GM12878 (cell line): ENCODE data around the gene WFDC11.

Source experiments
- ASH2L ChIP-seq: fragments of 300-600, 200-600 bp; sonication (generic); IDR thresholded peaks from 2 replicates; pipeline ENCODE4 v1.6.1; 2017; ENCODE audit warnings: low read depth, mild to moderate bottlenecking, borderline replicate concordance
- POLR2AphosphoS5 ChIP-seq: IDR thresholded peaks from 2 replicates; pipeline ENCODE4 v1.6.1; 2011; ENCODE audit warnings: mild to moderate bottlenecking, low read length, inconsistent platforms
- RBBP5 ChIP-seq: fragments of 200-600 bp; sonication (generic); conservative IDR thresholded peaks from 2 replicates; pipeline ENCODE4 v1.6.1; 2016
- TCF3 ChIP-seq: IDR thresholded peaks from 2 replicates; pipeline ENCODE4 v1.6.1; 2012; ENCODE audit warnings: low read depth, mild to moderate bottlenecking, low read length, borderline replicate concordance; ENCODE audit not compliant: insufficient read depth
- TF ChIP-seq, protein P1 (sequence below): fragments of 450-650 bp; conservative IDR thresholded peaks from 2 replicates; pipeline ENCODE4 v1.6.1; 2017; ENCODE audit warnings: mild to moderate bottlenecking, moderate library complexity
- TF ChIP-seq, protein P2 (sequence below), 3 experiments: IDR thresholded peaks in 2 of 3; conservative IDR thresholded peaks in 1 of 3; 2 replicates each; pipeline ENCODE4 v1.5.1; 2011; ENCODE audit warnings: low read depth in 3 of 3, low read length in 3 of 3, mild to moderate bottlenecking in 3 of 3, control low read depth in 2 of 3, moderate library complexity in 2 of 3, inconsistent platforms in 1 of 3, mixed read lengths in 1 of 3; ENCODE audit not compliant: control insufficient read depth in 2 of 3, insufficient read depth in 1 of 3; ENCODE audit errors: extremely low read depth in 1 of 3

DNA sequence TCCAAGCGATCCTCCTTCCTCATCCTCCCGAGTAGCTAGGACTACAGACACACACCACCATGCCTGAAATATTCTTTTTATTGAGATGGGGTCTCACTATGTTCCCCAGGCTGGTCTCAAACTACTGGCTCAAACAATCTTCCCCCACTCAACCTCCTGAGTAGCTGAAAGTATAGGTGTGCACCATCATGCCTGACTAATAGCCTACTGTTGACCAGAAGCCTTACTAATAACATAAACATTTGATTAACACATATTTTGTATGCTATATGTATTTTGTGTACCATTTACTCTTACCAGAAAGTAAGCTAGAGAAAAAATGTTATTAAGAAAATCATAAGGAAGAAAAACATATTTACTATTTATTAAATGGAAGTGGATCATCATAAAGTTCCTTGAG is 52.4 kb downstream of the WFDC11 start:
- no peak for TF ChIP-seq ASH2L
- no peak for TF ChIP-seq POLR2AphosphoS5
- TF ChIP-seq, protein P1, sequence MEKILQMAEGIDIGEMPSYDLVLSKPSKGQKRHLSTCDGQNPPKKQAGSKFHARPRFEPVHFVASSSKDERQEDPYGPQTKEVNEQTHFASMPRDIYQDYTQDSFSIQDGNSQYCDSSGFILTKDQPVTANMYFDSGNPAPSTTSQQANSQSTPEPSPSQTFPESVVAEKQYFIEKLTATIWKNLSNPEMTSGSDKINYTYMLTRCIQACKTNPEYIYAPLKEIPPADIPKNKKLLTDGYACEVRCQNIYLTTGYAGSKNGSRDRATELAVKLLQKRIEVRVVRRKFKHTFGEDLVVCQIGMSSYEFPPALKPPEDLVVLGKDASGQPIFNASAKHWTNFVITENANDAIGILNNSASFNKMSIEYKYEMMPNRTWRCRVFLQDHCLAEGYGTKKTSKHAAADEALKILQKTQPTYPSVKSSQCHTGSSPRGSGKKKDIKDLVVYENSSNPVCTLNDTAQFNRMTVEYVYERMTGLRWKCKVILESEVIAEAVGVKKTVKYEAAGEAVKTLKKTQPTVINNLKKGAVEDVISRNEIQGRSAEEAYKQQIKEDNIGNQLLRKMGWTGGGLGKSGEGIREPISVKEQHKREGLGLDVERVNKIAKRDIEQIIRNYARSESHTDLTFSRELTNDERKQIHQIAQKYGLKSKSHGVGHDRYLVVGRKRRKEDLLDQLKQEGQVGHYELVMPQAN, result no peak
- TF ChIP-seq RBBP5, result no peak
- TF ChIP-seq, protein P2, sequence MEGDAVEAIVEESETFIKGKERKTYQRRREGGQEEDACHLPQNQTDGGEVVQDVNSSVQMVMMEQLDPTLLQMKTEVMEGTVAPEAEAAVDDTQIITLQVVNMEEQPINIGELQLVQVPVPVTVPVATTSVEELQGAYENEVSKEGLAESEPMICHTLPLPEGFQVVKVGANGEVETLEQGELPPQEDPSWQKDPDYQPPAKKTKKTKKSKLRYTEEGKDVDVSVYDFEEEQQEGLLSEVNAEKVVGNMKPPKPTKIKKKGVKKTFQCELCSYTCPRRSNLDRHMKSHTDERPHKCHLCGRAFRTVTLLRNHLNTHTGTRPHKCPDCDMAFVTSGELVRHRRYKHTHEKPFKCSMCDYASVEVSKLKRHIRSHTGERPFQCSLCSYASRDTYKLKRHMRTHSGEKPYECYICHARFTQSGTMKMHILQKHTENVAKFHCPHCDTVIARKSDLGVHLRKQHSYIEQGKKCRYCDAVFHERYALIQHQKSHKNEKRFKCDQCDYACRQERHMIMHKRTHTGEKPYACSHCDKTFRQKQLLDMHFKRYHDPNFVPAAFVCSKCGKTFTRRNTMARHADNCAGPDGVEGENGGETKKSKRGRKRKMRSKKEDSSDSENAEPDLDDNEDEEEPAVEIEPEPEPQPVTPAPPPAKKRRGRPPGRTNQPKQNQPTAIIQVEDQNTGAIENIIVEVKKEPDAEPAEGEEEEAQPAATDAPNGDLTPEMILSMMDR (IDR thresholded peaks at IDR 0.05 in 2 of 3, conservative IDR thresholded peaks at IDR 0.05 in 1 of 3; ENCODE audit: control insufficient read depth in 2 of 3, extremely low read depth in 1 of 3, insufficient read depth in 1 of 3, low read depth in 3 of 3, low read length in 3 of 3), result no peak
- TF ChIP-seq TCF3, result no peak
